ELR (cell line): ENCODE data around the gene ZBTB37.
A peak's percentile ranks its signal among the peaks of the same experiment; 100 is the strongest.
"Not testable (repeated sequence)": the region's sequence is repeated elsewhere in the genome, so short reads cannot be mapped to it uniquely, and the experiment has no call there.

Source experiments
- DNase-seq: peaks from one replicate; pipeline ENCODE4 v3.0.0-alpha.2; 2015; ENCODE audit warnings: low read depth

ZBTB37 gene

GRCh38 chr1:173913111-173913510, 44.9 kb downstream of the ZBTB37 start:
- no peak for DNase-seq

GRCh38 chr1:173914366-173914871, 46.2 kb downstream of the ZBTB37 start:
- peak; percentile 64 for DNase-seq

- no peak for DNase-seq
Measured at GRCh38 chr1:173915596-173915995, 47.4 kb downstream of the ZBTB37 start.

GRCh38 chr1:173916667-173917066, 48.5 kb downstream of the ZBTB37 start:
- no peak for DNase-seq

- no peak for DNase-seq
Measured at GRCh38 chr1:173917149-173917548, 49.0 kb downstream of the ZBTB37 start, which contains the start of gene SERPINC1. Gene SERPINC1 (minus strand): TSS chr1:173917327. CDS start chr1:173917259, 68 bp downstream.

- DNase-seq: no peak
Measured at GRCh38 chr1:173917635-173918493, 49.7 kb downstream of the ZBTB37 start.

GRCh38 chr1:173920861-173921260, 52.7 kb downstream of the ZBTB37 start:
- DNase-seq: no peak

- no peak for DNase-seq
Measured at GRCh38 chr1:173925306-173926242, 57.4 kb downstream of the ZBTB37 start.

- not testable (repeated sequence) for DNase-seq
Measured at GRCh38 chr1:173930541-173930940, 62.4 kb downstream of the ZBTB37 start.

GRCh38 chr1:173934440-173934839, 66.3 kb downstream of the ZBTB37 start:
- DNase-seq: no peak

GRCh38 chr1:173937062-173937461, 68.9 kb downstream of the ZBTB37 start:
- DNase-seq: no peak

GRCh38 chr1:173946380-173946921, 78.3 kb downstream of the ZBTB37 start:
- DNase-seq: no peak

- DNase-seq: no peak
Measured at GRCh38 chr1:173948594-173948993, 80.4 kb downstream of the ZBTB37 start.
